BJ (cell line): ENCODE data around the gene TEKT5. TPM values are rescaled to one million over a fixed set of nuclear protein-coding genes. Genes with fewer than 3 reads are reported as not detected.
"Not testable (repeated sequence)": the region's sequence is repeated elsewhere in the genome, so short reads cannot be mapped to it uniquely, and the experiment has no call there.

ENCODE experiments used
- CTCF ChIA-PET: fragments of 350-600 bp; formaldehyde crosslinking; extraction: SDS; loops from one replicate; lab custom pipeline; 2021; ENCODE audit warnings: antibody characterized with exemption, inconsistent platforms; lab: Yijun Ruan, JAX
- POLR2A ChIA-PET: fragments of 300-600 bp; sonication (Branson Sonifier 250); formaldehyde crosslinking; extraction: SDS; loops from one replicate; lab custom pipeline; 2021; ENCODE audit warnings: antibody characterized with exemption; lab: Charles Lee
- DNase-seq: peaks from one replicate; pipeline ENCODE4 v3.0.0-alpha.2; 2011; ENCODE audit warnings: low read depth
- H3K27me3 ChIP-seq: 2 replicates; pipeline ENCODE4 v1.6.0; 2011; ENCODE audit warnings: low read length; ENCODE audit not compliant: control insufficient read depth, insufficient read depth
- H3K36me3 ChIP-seq: 2 replicates; pipeline ENCODE4 v1.5.1; 2011; ENCODE audit warnings: low read length; ENCODE audit not compliant: control insufficient read depth, insufficient read depth
- H3K4me3 ChIP-seq: 2 replicates; pipeline ENCODE4 v1.5.1; 2011; ENCODE audit warnings: low read depth, mild to moderate bottlenecking, control low read depth, low read length
- CTCF ChIP-seq: IDR thresholded peaks from 2 replicates; pipeline ENCODE4 v1.5.1; 2011; ENCODE audit warnings: low read depth, mild to moderate bottlenecking, control low read depth, inconsistent platforms, low read length, moderate library complexity; ENCODE audit not compliant: insufficient read depth
- polyA plus RNA-seq: library from polyadenylated mRNA; depleted of rRNA; stranded (reverse); fragments of >200 nt; gene quantifications from 2 replicates; pipeline ENCODE4 v1.2.3, GENCODE V29; 2011

TEKT5 gene
- polyA plus RNA-seq, 1 experiment = not detected

- no peaks in the 10 kb centered on the region; the same call in 1 of the 2 replicates for H3K27me3 ChIP-seq
- ChIA-PET POLR2A (no interaction called here), CTCF (no interaction called here)
Measured at GRCh38 chr16:10637337-10638037, 57.2 kb downstream of the TEKT5 start.

GRCh38 chr16:10635365-10636021 is 59.2 kb downstream of the TEKT5 start:
- TF ChIP-seq CTCF = no peak
- POLR2A ChIA-PET = no interaction called here
- H3K36me3 ChIP-seq = no peaks in the 10 kb centered on the region
- H3K4me3 ChIP-seq = no peak overlapping the region
- CTCF ChIA-PET = interaction anchor here (0.6 kb wide), 2 partner anchors 12 to 859 kb away, joined by 3 to 4 read pairs; no protein-coding TSS in a partner anchor
- no peaks in the 10 kb centered on the region; the same call in 1 of the 2 replicates for H3K27me3 ChIP-seq
- DNase-seq = no peak

More at GRCh38 chr16:10637337-10638037, 57.2 kb downstream of the TEKT5 start:
- no peak for DNase-seq
- Histone ChIP-seq H3K36me3 (no peaks in the 10 kb centered on the region), H3K4me3 (no peak overlapping the region)
- no peak for TF ChIP-seq CTCF

- CTCF ChIA-PET, H3K4me3 ChIP-seq, DNase-seq, H3K27me3 ChIP-seq, POLR2A ChIA-PET, H3K36me3 ChIP-seq: not testable (repeated sequence)
Measured at GRCh38 chr16:10633429-10633828, 61.3 kb downstream of the TEKT5 start.

GRCh38 chr16:10631886-10632285 is 62.8 kb downstream of the TEKT5 start:
- POLR2A ChIA-PET = no interaction called here
- Histone ChIP-seq H3K27me3 (no peaks in the 10 kb centered on the region; the same call in 1 of the 2 replicates), H3K4me3 (no peak overlapping the region), H3K36me3 (no peaks in the 10 kb centered on the region)
- no peak for TF ChIP-seq CTCF
- DNase-seq = no peak
- CTCF ChIA-PET = no interaction called here

GRCh38 chr16:10629592-10629963 is 65.2 kb downstream of the TEKT5 start:
- DNase-seq = no peak
- ChIA-PET CTCF (interaction anchor here (1.3 kb wide), 1 partner anchor 104 kb away, joined by 4 read pairs; no protein-coding TSS in a partner anchor), POLR2A (no interaction called here)
- TF ChIP-seq CTCF = no peak
- Histone ChIP-seq H3K4me3 (no peak overlapping the region), H3K36me3 (no peaks in the 10 kb centered on the region), H3K27me3 (no peaks in the 10 kb centered on the region; the same call in 1 of the 2 replicates)
